ENCODE results near the gene IPO11.
"Not testable (repeated sequence)": the region's sequence is repeated elsewhere in the genome, so short reads cannot be mapped to it uniquely, and the experiment has no call there.

Gene IPO11

DNA sequence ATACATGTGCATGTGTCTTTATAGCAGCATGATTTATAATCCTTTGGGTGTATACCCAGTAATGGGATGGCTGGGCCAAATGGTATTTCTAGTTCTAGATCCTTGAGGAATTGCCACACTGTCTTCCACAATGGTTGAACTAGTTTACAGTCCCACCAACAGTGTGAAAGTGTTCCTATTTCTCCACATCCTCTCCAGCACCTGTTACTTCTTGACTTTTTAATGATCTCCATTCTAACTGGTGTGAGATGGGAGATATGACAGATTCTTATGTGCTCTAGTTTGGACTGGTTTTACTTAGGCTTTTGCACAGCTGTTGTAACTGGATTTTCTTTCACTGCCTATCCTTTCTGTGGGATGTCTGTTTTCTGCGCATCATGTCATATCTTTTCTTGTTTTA, 108.2 kb downstream of the IPO11 start:
- DNase-seq = not testable (repeated sequence)

DNA sequence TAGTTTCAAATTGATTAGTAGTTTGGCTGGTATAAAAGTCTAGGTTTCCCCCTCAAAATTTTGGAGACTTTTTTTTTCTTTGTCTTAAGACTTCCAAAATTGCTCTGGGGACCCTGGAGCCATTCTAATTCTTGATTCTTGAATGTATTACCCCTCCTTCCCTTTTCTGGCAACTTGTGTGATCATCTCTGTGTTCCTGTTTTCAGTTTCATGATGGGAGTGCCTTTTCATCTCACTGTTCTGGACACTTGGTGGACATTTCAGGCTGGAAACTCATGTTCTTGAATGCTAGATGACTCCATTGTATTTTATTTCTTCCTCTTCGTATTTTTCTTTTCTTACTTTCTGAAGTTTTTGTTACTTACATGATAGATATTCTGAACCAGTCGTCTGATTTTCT, 108.8 kb downstream of the IPO11 start:
- DNase-seq = no peak

- no peak for DNase-seq
Measured at GRCh38 chr5:62522811-62523210, 110.2 kb downstream of the IPO11 start.

DNA sequence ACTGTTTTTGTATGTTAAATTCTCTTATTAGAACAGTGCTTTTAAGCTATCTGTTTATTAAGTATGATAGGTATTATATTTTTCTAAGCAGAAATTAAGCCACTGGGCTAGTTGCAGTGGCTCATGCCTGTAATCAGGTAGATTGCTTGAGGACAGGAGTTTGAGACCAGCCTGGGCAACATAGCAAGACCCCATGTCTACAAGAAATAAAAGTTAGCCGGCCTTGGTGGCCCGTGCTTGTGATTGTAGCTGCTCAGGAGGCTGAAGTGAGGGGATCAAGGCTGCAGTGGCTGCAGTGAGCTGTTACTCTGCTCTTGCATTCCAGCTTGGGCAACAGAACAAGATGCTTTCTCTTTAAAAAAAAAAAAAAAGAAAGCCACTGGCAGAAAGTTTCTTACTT, 121.0 kb downstream of the IPO11 start:
- DNase-seq = no peak

DNA sequence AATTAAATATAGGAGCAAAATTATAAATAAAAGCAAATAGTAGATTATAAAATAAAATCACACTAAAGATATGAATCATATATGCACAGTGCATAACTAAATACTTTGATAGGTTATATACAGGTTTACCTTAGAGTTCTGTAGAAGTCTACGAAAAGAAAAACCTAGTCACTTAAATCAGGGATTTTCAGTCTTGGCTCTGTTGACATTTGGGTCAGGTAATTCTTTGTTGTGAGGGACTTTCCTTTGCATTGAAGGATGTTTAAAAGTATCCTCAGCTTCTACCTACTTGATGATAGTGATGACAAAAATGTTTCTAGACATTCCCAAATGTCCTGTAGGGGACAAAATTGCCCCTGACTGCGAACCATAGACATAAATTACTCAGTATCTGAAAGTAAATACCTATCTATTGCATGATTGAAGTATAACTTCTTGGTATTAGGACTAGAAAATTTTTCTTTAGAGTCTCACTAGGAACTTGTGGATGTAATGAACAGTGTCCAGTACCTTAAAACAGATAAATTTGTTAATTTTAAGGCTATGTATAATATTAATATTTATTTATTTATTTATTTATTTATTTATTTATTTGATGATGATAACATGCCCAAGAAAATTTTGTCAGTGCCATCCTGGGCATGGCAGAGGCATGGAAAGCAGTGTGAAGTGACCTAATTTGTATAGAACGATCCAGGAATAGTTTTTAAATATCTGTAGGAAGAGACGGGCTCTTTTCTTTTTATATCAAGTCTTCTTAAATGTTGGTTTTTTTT, 122.1 kb downstream of the IPO11 start:
- no peak for DNase-seq

DNA sequence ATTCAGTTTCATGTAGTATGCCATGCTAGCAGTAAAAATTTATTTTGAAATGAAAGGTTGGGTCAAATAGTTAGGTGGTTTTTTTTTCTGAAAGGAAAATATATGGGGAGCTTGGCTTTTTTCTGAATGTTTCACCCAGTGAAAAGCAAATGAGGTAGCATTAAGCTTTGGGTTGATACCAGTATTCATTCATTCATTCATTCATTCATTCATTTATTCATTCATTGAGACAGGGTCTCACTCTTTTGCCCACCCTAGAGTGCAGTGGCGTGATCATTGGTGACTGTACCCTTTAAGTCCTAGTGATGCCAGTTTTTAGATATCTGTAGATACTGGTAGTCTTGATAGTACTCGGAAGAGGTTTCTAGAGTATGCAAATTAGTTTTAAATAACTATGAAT, 123.7 kb downstream of the IPO11 start:
- no peak for DNase-seq

- no peak for DNase-seq
Measured at GRCh38 chr5:62536783-62537182, 124.2 kb downstream of the IPO11 start.

GRCh38 chr5:62538017-62538942, 125.7 kb downstream of the IPO11 start:
- no peak for DNase-seq

GRCh38 chr5:62542720-62543119, 130.2 kb downstream of the IPO11 start:
- DNase-seq = no peak

- no peak for DNase-seq
Measured at GRCh38 chr5:62547945-62548630, 135.5 kb downstream of the IPO11 start.

- DNase-seq = no peak
Measured at GRCh38 chr5:62550103-62550502, 137.5 kb downstream of the IPO11 start.

DNA sequence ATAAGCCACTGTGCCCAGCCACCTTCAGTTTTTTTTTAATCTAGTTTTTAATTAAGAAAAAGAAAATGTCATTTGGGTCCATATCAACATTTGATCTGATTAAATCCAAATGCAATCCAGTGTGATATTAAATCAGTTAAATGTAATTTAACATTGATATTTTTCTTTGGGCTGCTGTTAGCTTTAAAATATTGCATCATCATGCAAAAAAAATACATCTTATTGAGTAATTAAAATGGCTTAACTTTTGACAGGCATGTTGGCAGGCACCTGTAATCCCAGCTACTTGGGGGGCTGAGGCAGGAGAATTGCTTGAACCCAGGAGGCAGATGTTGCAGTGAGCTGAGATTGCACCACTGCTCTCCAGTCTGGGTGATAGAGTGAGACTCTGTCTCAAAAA, 143.4 kb downstream of the IPO11 start:
- DNase-seq = no peak

DNA sequence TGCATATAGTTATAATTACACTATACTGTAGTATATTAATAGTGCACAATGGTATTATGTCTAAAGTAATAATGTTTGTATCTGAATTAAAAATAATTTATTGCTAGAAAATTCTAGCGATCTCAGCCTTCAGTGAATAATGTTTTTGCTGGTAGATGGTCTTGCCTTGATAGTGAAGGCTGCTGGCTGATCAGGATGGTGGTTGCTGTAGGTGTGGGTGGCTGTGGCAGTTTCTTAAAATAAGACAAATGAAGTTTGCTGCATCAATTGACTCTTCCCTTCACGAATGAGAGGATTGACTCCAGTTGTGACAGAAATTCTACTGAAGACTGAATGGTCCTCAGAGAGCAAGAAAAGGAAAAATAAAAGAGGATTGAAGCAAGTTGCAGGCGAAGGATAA, 146.4 kb downstream of the IPO11 start:
- no peak for DNase-seq

DNA sequence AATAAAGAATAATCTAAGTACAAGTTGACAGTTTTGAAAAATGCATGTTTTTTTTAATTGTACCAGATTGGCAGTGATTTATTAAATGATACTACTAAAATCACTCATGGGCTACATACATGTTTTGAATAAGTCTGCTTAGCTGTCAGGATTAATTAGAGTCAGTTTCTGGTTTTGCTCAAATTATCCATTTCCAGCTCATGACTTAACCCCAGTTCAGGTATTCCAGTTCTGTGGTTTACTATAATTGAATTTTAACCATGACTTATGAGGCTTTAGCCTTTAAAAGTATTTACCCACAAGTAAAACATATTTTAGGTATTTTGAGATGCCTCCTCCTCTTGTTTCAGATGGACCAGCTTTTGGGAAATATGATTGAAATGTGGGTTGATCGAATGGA, 148.2 kb downstream of the IPO11 start:
- DNase-seq = no peak

DNA sequence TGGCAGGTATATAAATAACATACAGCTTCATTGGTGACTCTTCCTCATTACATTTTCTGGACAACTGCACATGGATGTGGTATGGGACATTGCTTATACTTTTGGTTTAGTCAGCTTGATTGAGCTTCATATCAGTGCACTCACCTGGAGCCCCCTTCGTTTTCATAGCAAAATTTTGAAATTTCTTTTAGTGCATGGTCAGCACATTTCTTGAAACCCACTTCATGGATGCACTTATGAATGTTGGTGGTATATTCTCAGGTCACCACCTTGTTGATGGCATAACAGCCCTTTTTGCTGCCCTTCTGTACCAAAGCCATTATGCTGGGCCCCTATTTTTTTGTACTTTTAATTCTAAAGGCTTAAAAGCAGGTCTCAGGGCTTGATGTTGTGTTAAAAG, 149.3 kb downstream of the IPO11 start:
- DNase-seq = no peak

- DNase-seq = no peak
Measured at GRCh38 chr5:62562867-62563266, 150.3 kb downstream of the IPO11 start.

GRCh38 chr5:62564101-62564500, 151.5 kb downstream of the IPO11 start:
- DNase-seq = no peak

DNA sequence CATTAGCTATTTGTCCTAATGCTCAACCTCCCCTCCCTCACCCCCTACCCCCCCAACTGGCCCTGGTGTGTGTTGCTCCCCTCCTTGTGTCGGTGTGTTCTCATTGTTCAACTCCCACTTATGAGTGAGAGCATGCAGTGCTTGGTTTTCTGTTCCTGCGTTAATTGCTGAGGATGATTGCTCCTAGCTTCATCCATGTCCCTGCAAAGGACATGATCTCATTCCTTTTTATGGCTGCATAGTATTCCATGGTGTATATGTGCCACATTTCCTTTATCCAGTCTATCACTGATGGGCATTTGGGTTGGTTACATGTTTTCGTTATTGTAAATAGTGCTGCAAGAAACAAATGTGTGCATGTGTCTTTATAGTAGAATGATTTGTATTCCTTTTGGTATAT, 153.2 kb downstream of the IPO11 start:
- not testable (repeated sequence) for DNase-seq

- DNase-seq = no peak
Measured at GRCh38 chr5:62568143-62568542, 155.6 kb downstream of the IPO11 start.

DNA sequence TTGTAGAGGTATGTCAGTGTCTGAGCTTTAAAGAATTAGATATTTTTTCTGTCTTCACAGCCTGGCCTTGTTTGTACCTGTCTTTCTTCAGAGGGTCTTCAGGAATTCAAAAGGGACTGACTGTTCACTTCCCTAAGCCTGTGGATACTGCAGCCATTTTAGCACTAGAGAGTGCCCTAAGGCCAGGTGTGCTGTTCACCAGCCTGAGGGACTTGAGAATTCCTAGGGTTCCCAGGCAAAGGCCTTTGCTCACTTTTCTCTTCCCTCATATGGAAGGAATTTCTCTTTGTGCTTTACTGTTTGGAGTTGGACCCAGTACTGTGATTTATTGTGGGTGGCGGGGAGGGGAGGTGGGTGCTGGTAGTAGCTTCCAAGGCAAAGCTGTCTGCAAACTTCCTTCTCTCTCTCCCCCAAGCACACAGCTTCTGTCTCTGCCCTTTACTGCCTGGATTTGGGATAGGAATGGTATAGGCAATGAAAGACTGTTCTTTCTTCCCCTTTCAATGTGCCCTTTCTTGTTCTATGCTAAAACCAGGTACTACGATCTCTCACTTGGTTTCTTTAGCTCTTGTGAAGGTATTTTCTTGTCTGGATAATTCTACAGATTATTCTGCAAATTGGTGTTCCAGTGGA, 156.4 kb downstream of the IPO11 start:
- DNase-seq = no peak

GRCh38 chr5:62569470-62569869, 156.9 kb downstream of the IPO11 start:
- DNase-seq = no peak

- DNase-seq = no peak
Measured at GRCh38 chr5:62572918-62573514, 160.5 kb downstream of the IPO11 start.

- DNase-seq = no peak
Measured at GRCh38 chr5:62574599-62574998, 162.0 kb downstream of the IPO11 start.
